Measurements from ENCODE around the gene THAP10.
"Not testable (repeated sequence)": the region's sequence is repeated elsewhere in the genome, so short reads cannot be mapped to it uniquely, and the experiment has no call there.

Gene THAP10

GRCh38 chr15:70880781-70881180 lies 11.5 kb downstream of the THAP10 start:
- no peak for FAIRE-seq
- DNase-seq (ENCODE audit: extremely low spot score, insufficient read length, low read depth) = no peak

GRCh38 chr15:70879401-70879800 lies 12.8 kb downstream of the THAP10 start:
- no peak for FAIRE-seq
- no peak for DNase-seq (ENCODE audit: extremely low spot score, insufficient read length, low read depth)

GRCh38 chr15:70876683-70877082 lies 15.6 kb downstream of the THAP10 start:
- FAIRE-seq (no peak), DNase-seq (ENCODE audit: extremely low spot score, insufficient read length, low read depth) (no peak)

GRCh38 chr15:70876011-70876410 lies 16.2 kb downstream of the THAP10 start:
- DNase-seq (ENCODE audit: extremely low spot score, insufficient read length, low read depth) (no peak), FAIRE-seq (no peak)

- FAIRE-seq (no peak), DNase-seq (ENCODE audit: extremely low spot score, insufficient read length, low read depth) (no peak)
Measured at GRCh38 chr15:70875001-70875782, 17.0 kb downstream of the THAP10 start.

GRCh38 chr15:70873232-70874054 lies 18.8 kb downstream of the THAP10 start:
- FAIRE-seq (no peak), DNase-seq (ENCODE audit: extremely low spot score, insufficient read length, low read depth) (no peak)

GRCh38 chr15:70871490-70871889 lies 20.7 kb downstream of the THAP10 start:
- not testable (repeated sequence) for DNase-seq (ENCODE audit: extremely low spot score, insufficient read length, low read depth); FAIRE-seq

GRCh38 chr15:70870051-70870450 lies 22.2 kb downstream of the THAP10 start:
- DNase-seq (ENCODE audit: extremely low spot score, insufficient read length, low read depth) (no peak), FAIRE-seq (peak; percentile 18)

- no peak for DNase-seq (ENCODE audit: extremely low spot score, insufficient read length, low read depth)
- FAIRE-seq = no peak
Measured at GRCh38 chr15:70869346-70869745, 22.9 kb downstream of the THAP10 start.

GRCh38 chr15:70867911-70868467 lies 24.2 kb downstream of the THAP10 start:
- FAIRE-seq = no peak
- no peak for DNase-seq (ENCODE audit: extremely low spot score, insufficient read length, low read depth)

GRCh38 chr15:70866982-70867641 lies 25.1 kb downstream of the THAP10 start:
- DNase-seq (ENCODE audit: extremely low spot score, insufficient read length, low read depth) (no peak), FAIRE-seq (no peak)

GRCh38 chr15:70863450-70864218 lies 28.6 kb downstream of the THAP10 start:
- no peak for FAIRE-seq
- DNase-seq (ENCODE audit: extremely low spot score, insufficient read length, low read depth) = no peak

GRCh38 chr15:70859998-70860397 lies 32.2 kb downstream of the THAP10 start:
- DNase-seq (ENCODE audit: extremely low spot score, insufficient read length, low read depth) (no peak), FAIRE-seq (no peak)

GRCh38 chr15:70859322-70859908 lies 32.8 kb downstream of the THAP10 start:
- no peak for DNase-seq (ENCODE audit: extremely low spot score, insufficient read length, low read depth)
- FAIRE-seq = no peak

- FAIRE-seq; DNase-seq (ENCODE audit: extremely low spot score, insufficient read length, low read depth): not testable (repeated sequence)
Measured at GRCh38 chr15:70858614-70859321, 33.5 kb downstream of the THAP10 start.

- FAIRE-seq = no peak
- no peak for DNase-seq (ENCODE audit: extremely low spot score, insufficient read length, low read depth)
Measured at GRCh38 chr15:70857562-70858285, 34.5 kb downstream of the THAP10 start.

- FAIRE-seq (no peak), DNase-seq (ENCODE audit: extremely low spot score, insufficient read length, low read depth) (no peak)
Measured at GRCh38 chr15:70856884-70857561, 35.2 kb downstream of the THAP10 start.
